ENCODE results near the gene COL6A3.

DNA sequence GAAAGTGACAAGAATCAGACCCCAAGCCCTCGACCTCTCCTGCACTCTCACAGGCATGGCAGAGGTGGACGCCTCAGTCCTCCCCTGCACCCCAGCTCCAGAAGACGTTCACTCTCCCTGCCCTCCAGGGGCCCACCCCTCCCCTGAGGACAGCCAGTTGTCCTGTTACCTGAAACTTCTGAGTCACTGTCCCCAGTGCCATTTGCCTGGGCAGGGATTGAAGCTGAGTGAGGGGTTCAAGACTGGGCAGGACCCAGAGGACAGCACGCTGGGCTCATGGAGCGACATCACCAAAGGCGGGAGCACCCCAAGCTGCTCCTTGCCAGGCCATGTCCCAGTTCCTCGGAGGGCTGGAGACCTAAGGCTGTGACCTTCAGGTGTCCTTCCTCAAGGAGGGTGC is 34.2 kb upstream of the COL6A3 start:
- TF ChIP-seq EZH2 (IDR thresholded peaks at IDR 0.05; ENCODE audit: borderline replicate concordance, low read length) = no peak
- TF ChIP-seq, protein P1, sequence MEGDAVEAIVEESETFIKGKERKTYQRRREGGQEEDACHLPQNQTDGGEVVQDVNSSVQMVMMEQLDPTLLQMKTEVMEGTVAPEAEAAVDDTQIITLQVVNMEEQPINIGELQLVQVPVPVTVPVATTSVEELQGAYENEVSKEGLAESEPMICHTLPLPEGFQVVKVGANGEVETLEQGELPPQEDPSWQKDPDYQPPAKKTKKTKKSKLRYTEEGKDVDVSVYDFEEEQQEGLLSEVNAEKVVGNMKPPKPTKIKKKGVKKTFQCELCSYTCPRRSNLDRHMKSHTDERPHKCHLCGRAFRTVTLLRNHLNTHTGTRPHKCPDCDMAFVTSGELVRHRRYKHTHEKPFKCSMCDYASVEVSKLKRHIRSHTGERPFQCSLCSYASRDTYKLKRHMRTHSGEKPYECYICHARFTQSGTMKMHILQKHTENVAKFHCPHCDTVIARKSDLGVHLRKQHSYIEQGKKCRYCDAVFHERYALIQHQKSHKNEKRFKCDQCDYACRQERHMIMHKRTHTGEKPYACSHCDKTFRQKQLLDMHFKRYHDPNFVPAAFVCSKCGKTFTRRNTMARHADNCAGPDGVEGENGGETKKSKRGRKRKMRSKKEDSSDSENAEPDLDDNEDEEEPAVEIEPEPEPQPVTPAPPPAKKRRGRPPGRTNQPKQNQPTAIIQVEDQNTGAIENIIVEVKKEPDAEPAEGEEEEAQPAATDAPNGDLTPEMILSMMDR (conservative IDR thresholded peaks at IDR 0.05 in 1 of 2, IDR thresholded peaks at IDR 0.05 in 1 of 2; ENCODE audit: extremely low read depth in 1 of 2, insufficient read depth in 1 of 2, low read depth in 1 of 2, low read length in 2 of 2) = no peak
